ENCODE measurements around the gene EPB41L3.

EPB41L3 gene

GRCh38 chr18:5388896-5389295 is 154.9 kb downstream of the EPB41L3 start:
- Histone ChIP-seq H4K91ac (ENCODE audit: low read length) (no peak overlapping the region), H2BK120ac (ENCODE audit: low read depth, low read length) (no peak overlapping the region), H2BK12ac (ENCODE audit: low read length in 2 of 2) (no peak overlapping the region), H3K4me3 (ENCODE audit: insufficient read depth in 1 of 2, low read depth in 1 of 2, low read length in 2 of 2) (no peak overlapping the region), H3K18ac (ENCODE audit: low read depth in 1 of 2, low read length in 2 of 2) (no peak overlapping the region), H3K4ac (ENCODE audit: low read depth in 1 of 2, low read length in 2 of 2) (no peak overlapping the region), H3K79me1 (replicated peaks; ENCODE audit: low read length, poor library complexity, severe bottlenecking) (no peaks in the 10 kb centered on the region), H2AK5ac (ENCODE audit: low read length, severe bottlenecking) (no peak overlapping the region), H3K4me1 (ENCODE audit: control insufficient read depth, insufficient read depth, low read depth, low read length) (no peaks in the 10 kb centered on the region), H2BK5ac (ENCODE audit: low read depth, low read length, poor library complexity, severe bottlenecking) (no peak overlapping the region), H3K23ac (ENCODE audit: low read length in 2 of 2) (no peak overlapping the region), H3K14ac (ENCODE audit: low read length in 2 of 2) (no peak overlapping the region), H3K4me2 (ENCODE audit: low read length, poor library complexity, severe bottlenecking) (no peak overlapping the region), H3K27ac (ENCODE audit: low read length, poor library complexity, severe bottlenecking) (no peak overlapping the region), H2BK15ac (ENCODE audit: low read depth, poor library complexity, severe bottlenecking) (no peak overlapping the region), H3K27me3 (ENCODE audit: control insufficient read depth in 1 of 2, insufficient read depth in 1 of 2, low read length in 2 of 2) (no peaks in the 10 kb centered on the region), H2AFZ (ENCODE audit: low read depth, low read length) (no peak overlapping the region), H3K9me3 (ENCODE audit: control insufficient read depth, low read length) (no peaks in the 10 kb centered on the region), H3K36me3 (ENCODE audit: control insufficient read depth in 1 of 2, insufficient read depth in 2 of 2, low read depth in 1 of 2, low read length in 2 of 2) (peaks cover 0 to 58% of the 10 kb centered on the region in 2 experiments), H4K8ac (ENCODE audit: low read length) (no peak overlapping the region), H3K9ac (ENCODE audit: low read length) (no peak overlapping the region)
- WGBS, result 81% methylated on average over 3 of the region's 3 CpGs
- DNase-seq, result no peak

GRCh38 chr18:5380586-5380985 is 163.2 kb downstream of the EPB41L3 start:
- Histone ChIP-seq H4K8ac (ENCODE audit: low read length) (no peak overlapping the region), H3K18ac (ENCODE audit: low read depth in 1 of 2, low read length in 2 of 2) (no peak overlapping the region), H3K4me2 (ENCODE audit: low read length, poor library complexity, severe bottlenecking) (no peak overlapping the region), H2AK5ac (ENCODE audit: low read length, severe bottlenecking) (no peak overlapping the region), H4K91ac (ENCODE audit: low read length) (no peak overlapping the region), H3K27ac (ENCODE audit: low read length, poor library complexity, severe bottlenecking) (no peak overlapping the region), H3K9ac (ENCODE audit: low read length) (no peak overlapping the region), H3K4me1 (ENCODE audit: control insufficient read depth, insufficient read depth, low read depth, low read length) (no peaks in the 10 kb centered on the region), H2BK12ac (ENCODE audit: low read length in 2 of 2) (no peak overlapping the region), H3K36me3 (ENCODE audit: control insufficient read depth in 1 of 2, insufficient read depth in 2 of 2, low read depth in 1 of 2, low read length in 2 of 2) (no peaks in the 10 kb centered on the region), H3K9me3 (ENCODE audit: control insufficient read depth, low read length) (no peaks in the 10 kb centered on the region), H3K4ac (ENCODE audit: low read depth in 1 of 2, low read length in 2 of 2) (no peak overlapping the region), H2AFZ (ENCODE audit: low read depth, low read length) (no peak overlapping the region), H2BK5ac (ENCODE audit: low read depth, low read length, poor library complexity, severe bottlenecking) (no peak overlapping the region), H2BK15ac (ENCODE audit: low read depth, poor library complexity, severe bottlenecking) (no peak overlapping the region), H3K79me1 (replicated peaks; ENCODE audit: low read length, poor library complexity, severe bottlenecking) (no peaks in the 10 kb centered on the region), H3K4me3 (ENCODE audit: insufficient read depth in 1 of 2, low read depth in 1 of 2, low read length in 2 of 2) (no peak overlapping the region), H3K14ac (ENCODE audit: low read length in 2 of 2) (no peak overlapping the region), H3K27me3 (ENCODE audit: control insufficient read depth in 1 of 2, insufficient read depth in 1 of 2, low read length in 2 of 2) (no peaks in the 10 kb centered on the region), H3K23ac (ENCODE audit: low read length in 2 of 2) (no peak overlapping the region), H2BK120ac (ENCODE audit: low read depth, low read length) (no peak overlapping the region)
- whole genome bisulfite sequencing, result 62% methylated on average over 2 of the region's 2 CpGs
- DNase-seq, result no peak

- Histone ChIP-seq H3K4me1 (ENCODE audit: control insufficient read depth, insufficient read depth, low read depth, low read length) (no peaks in the 10 kb centered on the region), H3K4ac (ENCODE audit: low read depth in 1 of 2, low read length in 2 of 2) (no peak overlapping the region), H4K91ac (ENCODE audit: low read length) (no peak overlapping the region), H3K4me2 (ENCODE audit: low read length, poor library complexity, severe bottlenecking) (no peak overlapping the region), H2AFZ (ENCODE audit: low read depth, low read length) (no peak overlapping the region), H2BK12ac (ENCODE audit: low read length in 2 of 2) (no peak overlapping the region), H3K9me3 (ENCODE audit: control insufficient read depth, low read length) (no peaks in the 10 kb centered on the region), H3K9ac (ENCODE audit: low read length) (no peak overlapping the region), H3K23ac (ENCODE audit: low read length in 2 of 2) (no peak overlapping the region), H2BK5ac (ENCODE audit: low read depth, low read length, poor library complexity, severe bottlenecking) (no peak overlapping the region), H3K27me3 (ENCODE audit: control insufficient read depth in 1 of 2, insufficient read depth in 1 of 2, low read length in 2 of 2) (no peaks in the 10 kb centered on the region), H3K18ac (ENCODE audit: low read depth in 1 of 2, low read length in 2 of 2) (no peak overlapping the region), H3K79me1 (replicated peaks; ENCODE audit: low read length, poor library complexity, severe bottlenecking) (no peaks in the 10 kb centered on the region), H3K4me3 (ENCODE audit: insufficient read depth in 1 of 2, low read depth in 1 of 2, low read length in 2 of 2) (no peak overlapping the region), H3K36me3 (ENCODE audit: control insufficient read depth in 1 of 2, insufficient read depth in 2 of 2, low read depth in 1 of 2, low read length in 2 of 2) (no peaks in the 10 kb centered on the region), H2BK15ac (ENCODE audit: low read depth, poor library complexity, severe bottlenecking) (no peak overlapping the region), H2BK120ac (ENCODE audit: low read depth, low read length) (no peak overlapping the region), H2AK5ac (ENCODE audit: low read length, severe bottlenecking) (no peak overlapping the region), H3K27ac (ENCODE audit: low read length, poor library complexity, severe bottlenecking) (no peak overlapping the region), H4K8ac (ENCODE audit: low read length) (no peak overlapping the region), H3K14ac (ENCODE audit: low read length in 2 of 2) (no peak overlapping the region)
- whole genome bisulfite sequencing, result 69% methylated on average over 4 of the region's 4 CpGs
- DNase-seq, result no peak
Measured at GRCh38 chr18:5376986-5377385, 166.8 kb downstream of the EPB41L3 start.

GRCh38 chr18:5370332-5370731 is 173.5 kb downstream of the EPB41L3 start:
- H3K36me3 ChIP-seq (ENCODE audit: control insufficient read depth in 1 of 2, insufficient read depth in 2 of 2, low read depth in 1 of 2, low read length in 2 of 2), result no peaks in the 10 kb centered on the region
- no peak overlapping the region for H2AK5ac ChIP-seq (ENCODE audit: low read length, severe bottlenecking)
- no peak overlapping the region for H3K4ac ChIP-seq (ENCODE audit: low read depth in 1 of 2, low read length in 2 of 2)
- no peak overlapping the region for H3K4me2 ChIP-seq (ENCODE audit: low read length, poor library complexity, severe bottlenecking)
- no peak overlapping the region for H3K23ac ChIP-seq (ENCODE audit: low read length in 2 of 2)
- no peaks in the 10 kb centered on the region for H3K4me1 ChIP-seq (ENCODE audit: control insufficient read depth, insufficient read depth, low read depth, low read length)
- no peak overlapping the region for H3K4me3 ChIP-seq (ENCODE audit: insufficient read depth in 1 of 2, low read depth in 1 of 2, low read length in 2 of 2)
- no peak overlapping the region for H3K9ac ChIP-seq (ENCODE audit: low read length)
- H3K27ac ChIP-seq (ENCODE audit: low read length, poor library complexity, severe bottlenecking), result no peak overlapping the region
- no peak overlapping the region for H3K14ac ChIP-seq (ENCODE audit: low read length in 2 of 2)
- WGBS, result 85% methylated on average over 1 of the region's 1 CpG
- no peak overlapping the region for H2BK12ac ChIP-seq (ENCODE audit: low read length in 2 of 2)
- no peak for DNase-seq
- H3K27me3 ChIP-seq (ENCODE audit: control insufficient read depth in 1 of 2, insufficient read depth in 1 of 2, low read length in 2 of 2), result no peaks in the 10 kb centered on the region
- no peak overlapping the region for H2AFZ ChIP-seq (ENCODE audit: low read depth, low read length)
- H2BK120ac ChIP-seq (ENCODE audit: low read depth, low read length), result no peak overlapping the region
- no peak overlapping the region for H4K91ac ChIP-seq (ENCODE audit: low read length)
- no peaks in the 10 kb centered on the region for H3K9me3 ChIP-seq (ENCODE audit: control insufficient read depth, low read length)
- H3K79me1 ChIP-seq (replicated peaks; ENCODE audit: low read length, poor library complexity, severe bottlenecking), result no peaks in the 10 kb centered on the region
- no peak overlapping the region for H2BK15ac ChIP-seq (ENCODE audit: low read depth, poor library complexity, severe bottlenecking)
- H2BK5ac ChIP-seq (ENCODE audit: low read depth, low read length, poor library complexity, severe bottlenecking), result no peak overlapping the region
- H3K18ac ChIP-seq (ENCODE audit: low read depth in 1 of 2, low read length in 2 of 2), result no peak overlapping the region
- no peak overlapping the region for H4K8ac ChIP-seq (ENCODE audit: low read length)

Measured in mesenchymal stem cell (in vitro differentiated cells and primary cell).